Measurements from ENCODE around the gene TAX1BP1. TPM values are rescaled to one million over a fixed set of nuclear protein-coding genes. Genes with fewer than 3 reads are reported as not detected.

Gene TAX1BP1
- total and polyA plus RNA-seq, 11 donors = 91.2 to 190 (median 159) TPM

GRCh38 chr7:27784399-27785053 is 44.6 kb downstream of the TAX1BP1 start:
- H3K36me3 ChIP-seq = peaks cover 0 to 57% (median 43%) of the 10 kb centered on the region in 9 donors
- WGBS, 4 donors = 69 to 72% (median 72%) methylated on average over 6 of the region's 6 CpGs
- intact Hi-C loops (cut with DNase I) = loop anchor here in 3 of 10 donors (5.0 to 10.0 kb wide), 2 partner anchors 587 to 590 kb away; no protein-coding TSS in a partner anchor
- no peaks in the 10 kb centered on the region for H3K27me3 ChIP-seq
- no peak overlapping the region for H3K4me3 ChIP-seq
- H3K27ac ChIP-seq = no peak overlapping the region
- ATAC-seq (peak in 1 of 4 donors; percentile 41), DNase-seq (no peak)
- TF ChIP-seq POLR2A (IDR thresholded peaks at IDR 0.05) (no peak), CTCF (IDR thresholded peaks at IDR 0.05) (peak; percentile 36 to 64 (median 56))
- no peaks in the 10 kb centered on the region for H3K9me3 ChIP-seq
- peaks cover 0 to 20% (median 2%) of the 10 kb centered on the region in 12 donors for H3K4me1 ChIP-seq

- peaks cover 0 to 6% (median under 1%) of the 10 kb centered on the region in 12 donors for H3K4me1 ChIP-seq
- intact Hi-C loops (cut with DNase I) = loop anchor here in 2 of 10 donors (10.0 kb wide), 1 partner anchor 594 kb away; no protein-coding TSS in a partner anchor
- H3K27ac ChIP-seq = no peak overlapping the region
- H3K9me3 ChIP-seq = no peaks in the 10 kb centered on the region
- no peaks in the 10 kb centered on the region for H3K27me3 ChIP-seq
- peaks cover 0 to 86% (median 64%) of the 10 kb centered on the region in 9 donors for H3K36me3 ChIP-seq
- H3K4me3 ChIP-seq = no peak overlapping the region
- ATAC-seq = no peak
- DNase-seq = no peak
- TF ChIP-seq CTCF (IDR thresholded peaks at IDR 0.05) = no peak
- TF ChIP-seq POLR2A (IDR thresholded peaks at IDR 0.05) = no peak
Measured at GRCh38 chr7:27788437-27788836, 48.5 kb downstream of the TAX1BP1 start.

- H3K27me3 ChIP-seq = no peaks in the 10 kb centered on the region
- H3K4me1 ChIP-seq = no peaks in the 10 kb centered on the region
- no peak for DNase-seq
- H3K36me3 ChIP-seq = peaks cover 0 to 98% (median 78%) of the 10 kb centered on the region in 9 donors
- no peak for ATAC-seq
- 80 to 89% (median 84%) methylated on average over 1 of the region's 1 CpG for WGBS, 4 donors
- intact Hi-C loops (cut with DNase I) = no loop called here
- no peak overlapping the region for H3K4me3 ChIP-seq
- no peaks in the 10 kb centered on the region for H3K9me3 ChIP-seq
- H3K27ac ChIP-seq = no peak overlapping the region
- no peak for TF ChIP-seq CTCF (IDR thresholded peaks at IDR 0.05)
- no peak for TF ChIP-seq POLR2A (IDR thresholded peaks at IDR 0.05)
Measured at GRCh38 chr7:27793780-27794179, 53.8 kb downstream of the TAX1BP1 start.

DNA sequence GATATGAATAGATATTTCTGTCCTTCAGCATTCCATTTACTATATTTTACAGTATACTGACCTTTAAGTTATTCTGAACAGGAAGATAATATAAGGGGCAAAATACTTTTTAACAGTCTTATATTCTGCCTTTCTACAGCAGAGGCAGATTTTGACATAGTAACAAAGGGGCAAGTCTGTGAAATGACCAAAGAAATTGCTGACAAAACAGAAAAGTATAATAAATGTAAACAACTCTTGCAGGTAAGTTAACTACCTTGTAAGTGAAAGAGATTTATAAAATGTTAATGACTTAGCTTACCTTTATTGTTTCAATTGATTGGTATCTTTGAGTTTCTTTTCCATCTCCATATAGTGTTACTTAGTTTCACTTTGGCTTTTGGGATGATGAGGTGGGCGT is 56.0 kb downstream of the TAX1BP1 start:
- ATAC-seq (no peak), DNase-seq (no peak)
- Histone ChIP-seq H3K27ac (no peak overlapping the region), H3K27me3 (no peaks in the 10 kb centered on the region), H3K9me3 (no peaks in the 10 kb centered on the region), H3K4me3 (no peak overlapping the region), H3K4me1 (no peaks in the 10 kb centered on the region), H3K36me3 (peaks cover 0 to 93% (median 83%) of the 10 kb centered on the region in 9 donors)
- intact Hi-C loops (cut with DNase I) = no loop called here
- WGBS, 4 donors = 94 to 99% (median 95%) methylated on average over 1 of the region's 1 CpG
- TF ChIP-seq POLR2A (IDR thresholded peaks at IDR 0.05) (no peak), CTCF (IDR thresholded peaks at IDR 0.05) (no peak)
